Gastrocnemius medialis (tissue), 4 donors: ENCODE measurements around the gene RXYLT1. TPM values are rescaled to one million over a fixed set of nuclear protein-coding genes. Genes with fewer than 3 reads are reported as not detected.
A peak's percentile ranks its signal among the peaks of the same experiment; 100 is the strongest.

ENCODE experiments used
- ATAC-seq, 2 donors: fragments of 150-250 bp; one replicate each; pipeline ENCODE4 v1.9.1; 2016
- DNase-seq, 2 donors: peaks; one replicate each; pipeline ENCODE4 v3.0.0-alpha.2; 2019
- H3K27ac ChIP-seq, 4 donors: fragments of 200-600 bp; sonication (generic); 1 replicate in 1 of 4; 2 replicates in 3 of 4; pipeline ENCODE4 v1.5.1; 2016 to 2018; ENCODE audit warnings: mild to moderate bottlenecking in 2 of 4, moderate library complexity in 1 of 4
- H3K27me3 ChIP-seq, 3 donors: fragments of 200-600 bp; sonication (generic) in 2 of 3; 1 replicate in 1 of 3; 2 replicates in 2 of 3; pipeline versions ENCODE4 v1.5.1 to v1.6.0; 2016 to 2019; ENCODE audit warnings: mild to moderate bottlenecking in 1 of 3, moderate library complexity in 1 of 3
- H3K36me3 ChIP-seq, 2 donors: fragments of 200-600 bp; sonication (generic) in 1 of 2; one replicate each; pipeline ENCODE4 v1.5.1; 2017 to 2018
- H3K4me1 ChIP-seq, 2 donors: fragments of 200-600 bp; sonication (generic) in 1 of 2; one replicate each; pipeline ENCODE4 v1.5.1; 2016 to 2017; ENCODE audit warnings: mild to moderate bottlenecking in 2 of 2
- H3K4me3 ChIP-seq, 4 donors: fragments of 200-600 bp; sonication (generic) in 3 of 4; 1 replicate in 1 of 4; 2 replicates in 3 of 4; pipeline ENCODE4 v1.5.1; 2016 to 2019; ENCODE audit warnings: mild to moderate bottlenecking in 2 of 4
- H3K9me3 ChIP-seq, 3 donors: fragments of 200-600 bp; sonication (generic) in 2 of 3; 1 replicate in 1 of 3; 2 replicates in 2 of 3; pipeline ENCODE4 v1.5.1; 2016 to 2019
- CTCF ChIP-seq, 5 experiments: fragments of 450-650 bp in 3 of 5; fragments of 200-600 bp in 2 of 5; sonication (generic) in 2 of 5; IDR thresholded peaks in 4 of 5; conservative IDR thresholded peaks in 1 of 5; 1 replicate in 4 of 5; 2 replicates in 1 of 5; pipeline ENCODE4 v1.5.1; 2016 to 2019; ENCODE audit warnings: antibody characterized with exemption in 5 of 5, mild to moderate bottlenecking in 3 of 5, moderate library complexity in 3 of 5
- POLR2A ChIP-seq, 2 donors: fragments of 450-650 bp; IDR thresholded peaks; one replicate each; pipeline ENCODE4 v1.6.1; 2017; ENCODE audit warnings: antibody characterized with exemption in 2 of 2, mild to moderate bottlenecking in 2 of 2, moderate library complexity in 2 of 2
- in situ Hi-C, 4 donors: fragments of 200-750 bp; cut with MboI; loops; one replicate each; pipeline versions ENCODE4 v1.15.0 to v1.8.0; 2017; ENCODE audit warnings: low sequenced_read_pairs in 4 of 4
- intact Hi-C: fragments of 100-400 bp; cut with DNase I; formaldehyde crosslinking; loops from one replicate; pipeline ENCODE4 v1.15.1; 2023; ENCODE audit warnings: low total_unique reads
- total RNA-seq, 4 donors: library from RNA; depleted of rRNA; stranded (reverse); fragments of >200 nt; gene quantifications; one replicate each; pipeline versions ENCODE4 v1.1.0 to v1.2.3, GENCODE V29; 2016

The RXYLT1 gene
- total RNA-seq, 4 donors from 2014 or later: 9.4 to 16.5 (median 14.1) TPM

GRCh38 chr12:63845726-63846125 lies 66.0 kb downstream of the RXYLT1 start:
- no peak for ATAC-seq
- H3K36me3 ChIP-seq: no peaks in the 10 kb centered on the region
- H3K27ac ChIP-seq: no peak overlapping the region
- H3K27me3 ChIP-seq: no peaks in the 10 kb centered on the region
- intact Hi-C loops: no loop called here
- no peak for DNase-seq
- H3K4me3 ChIP-seq: peak overlapping the region in 3 of 4 donors; percentile 73 to 91 (median 84)
- in situ Hi-C loops: loop anchor here in 2 of 4 donors (10.0 to 25.0 kb wide), 2 partner anchors 339 to 542 kb away; partner anchors contain the start of gene C12orf56 (in 1 of the 2)
- TF ChIP-seq CTCF (IDR thresholded peaks at IDR 0.05 in 4 of 5, conservative IDR thresholded peaks at IDR 0.05 in 1 of 5) (no peak), POLR2A (IDR thresholded peaks at IDR 0.05) (no peak)
- H3K4me1 ChIP-seq: peaks cover 4 to 7% of the 10 kb centered on the region in 2 donors
- H3K9me3 ChIP-seq: no peaks in the 10 kb centered on the region

- no peak for TF ChIP-seq POLR2A (IDR thresholded peaks at IDR 0.05)
- no peak for TF ChIP-seq CTCF (IDR thresholded peaks at IDR 0.05 in 4 of 5, conservative IDR thresholded peaks at IDR 0.05 in 1 of 5)
- Histone ChIP-seq H3K9me3 (no peaks in the 10 kb centered on the region), H3K27ac (no peak overlapping the region), H3K4me3 (no peak overlapping the region), H3K4me1 (peaks cover 4 to 7% of the 10 kb centered on the region in 2 donors), H3K36me3 (no peaks in the 10 kb centered on the region), H3K27me3 (no peaks in the 10 kb centered on the region)
- intact Hi-C loops: no loop called here
- DNase-seq (no peak), ATAC-seq (no peak)
- in situ Hi-C loops: loop anchor here in 2 of 4 donors (10.0 to 25.0 kb wide), 2 partner anchors 338 to 541 kb away; partner anchors contain the start of gene C12orf56 (in 1 of the 2)
These were observed 66.7 kb downstream of the RXYLT1 start for GRCh38 chr12:63846238-63846967.

GRCh38 chr12:63848450-63848849 lies 68.7 kb downstream of the RXYLT1 start:
- no peaks in the 10 kb centered on the region for H3K36me3 ChIP-seq
- TF ChIP-seq CTCF (IDR thresholded peaks at IDR 0.05 in 4 of 5, conservative IDR thresholded peaks at IDR 0.05 in 1 of 5) (no peak), POLR2A (IDR thresholded peaks at IDR 0.05) (no peak)
- in situ Hi-C loops (loop anchor here in 2 of 4 donors (10.0 to 25.0 kb wide), 2 partner anchors 336 to 539 kb away; partner anchors contain the start of gene C12orf56 (in 1 of the 2)), intact Hi-C loops (no loop called here)
- no peak overlapping the region for H3K27ac ChIP-seq
- no peaks in the 10 kb centered on the region for H3K27me3 ChIP-seq
- H3K9me3 ChIP-seq: no peaks in the 10 kb centered on the region
- no peak for DNase-seq
- no peak overlapping the region for H3K4me3 ChIP-seq
- no peak for ATAC-seq
- peaks cover 4 to 7% of the 10 kb centered on the region in 2 donors for H3K4me1 ChIP-seq

DNA sequence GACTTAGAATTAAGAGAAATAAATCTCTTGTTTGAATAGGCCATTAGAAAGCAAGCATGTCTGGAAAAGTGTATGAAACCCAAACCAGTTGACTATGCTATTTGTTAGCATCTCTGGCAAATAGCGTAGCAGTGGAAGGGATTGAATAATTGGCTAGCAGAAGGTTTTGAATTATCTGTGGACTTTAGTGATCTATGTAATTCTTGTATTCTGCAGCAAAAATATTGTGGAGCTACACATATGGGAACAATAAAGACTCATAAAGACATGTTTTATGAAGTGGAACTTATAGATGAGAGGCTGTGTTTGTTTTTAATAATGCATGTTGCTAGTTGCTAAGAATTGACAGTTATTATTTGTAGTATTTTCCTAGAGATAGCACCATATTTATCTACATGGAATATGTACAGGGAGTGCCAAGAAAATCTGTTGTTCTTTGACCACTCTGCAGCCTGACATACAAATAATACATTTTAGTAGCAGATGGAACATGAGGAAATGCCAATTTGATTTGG lies 69.5 kb downstream of the RXYLT1 start:
- DNase-seq (no peak), ATAC-seq (no peak)
- no peak for TF ChIP-seq POLR2A (IDR thresholded peaks at IDR 0.05)
- TF ChIP-seq CTCF (IDR thresholded peaks at IDR 0.05 in 4 of 5, conservative IDR thresholded peaks at IDR 0.05 in 1 of 5): no peak
- no peaks in the 10 kb centered on the region for H3K27me3 ChIP-seq
- no peak overlapping the region for H3K4me3 ChIP-seq
- H3K4me1 ChIP-seq: peaks cover 4 to 7% of the 10 kb centered on the region in 2 donors
- in situ Hi-C loops: loop anchor here in 2 of 4 donors (10.0 to 25.0 kb wide), 2 partner anchors 336 to 538 kb away; partner anchors contain the start of gene C12orf56 (in 1 of the 2)
- H3K36me3 ChIP-seq: no peaks in the 10 kb centered on the region
- H3K27ac ChIP-seq: no peak overlapping the region
- no peaks in the 10 kb centered on the region for H3K9me3 ChIP-seq
- intact Hi-C loops: no loop called here
